T-helper 1 cell treated with Interleukin-12 subunit alpha and Interleukin-12 subunit beta and Interleukin-4 antibody, amounts not matched to agents 30 ng/mL and 1 ng/mL, for 36 hours (primary cell): Measurements from ENCODE around the gene TRIM4. TPM values are rescaled to one million over a fixed set of nuclear protein-coding genes. Genes with fewer than 3 reads are reported as not detected.
"Not testable (repeated sequence)": the region's sequence is repeated elsewhere in the genome, so short reads cannot be mapped to it uniquely, and the experiment has no call there.

Source experiments
- intact Hi-C: fragments of 100-400 bp; cut with micrococcal nuclease; formaldehyde crosslinking; loops from one replicate; pipeline ENCODE4 v1.15.1; 2024
- total RNA-seq: library from RNA; stranded (reverse); gene quantifications from 2 replicates; pipeline ENCODE4 v1.2.3, GENCODE V29; 2022

Gene TRIM4
- total RNA-seq, 1 donor from 2014 or later = 29.7 TPM

- intact Hi-C loops = no loop called here
Observed at GRCh38 chr7:99923200-99923599, 3.9 kb upstream of the TRIM4 start.

- intact Hi-C loops = no loop called here
Observed at GRCh38 chr7:99920149-99920548, 819 bp upstream of the TRIM4 start.

GRCh38 chr7:99919814-99920112, 433 bp upstream of the TRIM4 start:
- intact Hi-C loops = loop anchor here (1.0 to 10.0 kb wide), 11 partner anchors 96 to 958 kb away; partner anchors contain the start of genes CNPY4, FAM200A, GIGYF1 and SRRT

GRCh38 chr7:99910976-99911375, 8.4 kb downstream of the TRIM4 start:
- intact Hi-C loops = loop anchor here (10.0 kb wide), 1 partner anchor 784 kb away; the partner anchor contains the start of gene GIGYF1

GRCh38 chr7:99901581-99901980, 17.7 kb downstream of the TRIM4 start:
- intact Hi-C loops = no loop called here

GRCh38 chr7:99899830-99900519, 19.4 kb downstream of the TRIM4 start:
- intact Hi-C loops = no loop called here

- intact Hi-C loops = no loop called here
Observed at GRCh38 chr7:99898836-99899235, 20.5 kb downstream of the TRIM4 start.

GRCh38 chr7:99898023-99898357, 21.3 kb downstream of the TRIM4 start:
- intact Hi-C loops = no loop called here

GRCh38 chr7:99897322-99898022, 21.9 kb downstream of the TRIM4 start:
- intact Hi-C loops = no loop called here

GRCh38 chr7:99894738-99895137, 24.6 kb downstream of the TRIM4 start:
- intact Hi-C loops = no loop called here

GRCh38 chr7:99893280-99893679, 26.1 kb downstream of the TRIM4 start:
- intact Hi-C loops = no loop called here

- intact Hi-C loops = not testable (repeated sequence)
Observed at GRCh38 chr7:99890348-99890747, 29.0 kb downstream of the TRIM4 start.

- intact Hi-C loops = not testable (repeated sequence)
Observed at GRCh38 chr7:99888366-99888765, 31.0 kb downstream of the TRIM4 start.

GRCh38 chr7:99881370-99881769, 38.0 kb downstream of the TRIM4 start:
- intact Hi-C loops = no loop called here

- intact Hi-C loops = no loop called here
Observed at GRCh38 chr7:99876933-99877332, 42.4 kb downstream of the TRIM4 start, which contains the start of gene OR2AE1. OR2AE1 (minus strand) TSS chr7:99877033; CDS start chr7:99877033, 0 bp downstream.

- intact Hi-C loops = no loop called here
Observed at GRCh38 chr7:99876491-99876890, 42.8 kb downstream of the TRIM4 start.

GRCh38 chr7:99868246-99868645, 51.1 kb downstream of the TRIM4 start:
- intact Hi-C loops = no loop called here

GRCh38 chr7:99867477-99867876, 51.9 kb downstream of the TRIM4 start:
- intact Hi-C loops = not testable (repeated sequence)

GRCh38 chr7:99863847-99864440, 55.4 kb downstream of the TRIM4 start:
- intact Hi-C loops = no loop called here

- intact Hi-C loops = no loop called here
Observed at GRCh38 chr7:99860281-99861127, 58.8 kb downstream of the TRIM4 start.

GRCh38 chr7:99855236-99855635, 64.1 kb downstream of the TRIM4 start:
- intact Hi-C loops = no loop called here
